ENCODE measurements around the gene DPEP1.

DPEP1 gene

DNA sequence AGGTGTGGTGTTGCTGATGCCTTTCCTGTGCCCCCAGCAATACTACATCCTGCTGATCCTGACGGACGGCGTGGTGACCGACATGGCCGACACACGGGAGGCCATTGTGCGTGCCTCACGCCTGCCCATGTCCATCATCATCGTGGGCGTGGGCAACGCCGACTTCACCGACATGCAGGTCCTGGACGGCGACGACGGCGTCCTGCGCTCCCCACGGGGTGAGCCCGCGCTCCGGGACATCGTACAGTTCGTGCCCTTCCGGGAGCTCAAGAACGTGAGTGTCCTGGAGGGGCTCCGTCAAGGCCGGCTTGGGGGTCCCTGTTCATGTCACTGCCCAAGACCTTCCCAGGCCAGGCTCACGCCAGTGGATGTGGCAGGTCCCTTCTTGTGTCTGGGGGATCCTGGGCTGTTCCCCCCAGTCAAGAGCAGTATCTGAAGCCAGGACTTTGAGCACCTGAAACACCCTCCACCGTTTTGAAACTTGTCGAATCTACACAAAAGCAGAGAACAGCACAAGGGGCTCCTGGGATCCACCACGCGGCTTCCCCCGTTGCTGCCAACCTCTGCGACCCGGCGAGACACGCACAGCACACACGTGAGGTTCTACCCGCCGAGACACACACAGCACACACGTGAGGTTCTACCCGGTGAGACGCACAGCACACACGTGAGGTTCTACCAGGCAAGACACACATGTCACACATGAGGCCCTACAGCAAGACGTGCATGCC, 17.9 kb upstream of the DPEP1 start:
- no peak for DNase-seq (ENCODE audit: low read depth)
- no peak overlapping the region for H3K4me3 ChIP-seq (ENCODE audit: low read depth, low read length)

DNA sequence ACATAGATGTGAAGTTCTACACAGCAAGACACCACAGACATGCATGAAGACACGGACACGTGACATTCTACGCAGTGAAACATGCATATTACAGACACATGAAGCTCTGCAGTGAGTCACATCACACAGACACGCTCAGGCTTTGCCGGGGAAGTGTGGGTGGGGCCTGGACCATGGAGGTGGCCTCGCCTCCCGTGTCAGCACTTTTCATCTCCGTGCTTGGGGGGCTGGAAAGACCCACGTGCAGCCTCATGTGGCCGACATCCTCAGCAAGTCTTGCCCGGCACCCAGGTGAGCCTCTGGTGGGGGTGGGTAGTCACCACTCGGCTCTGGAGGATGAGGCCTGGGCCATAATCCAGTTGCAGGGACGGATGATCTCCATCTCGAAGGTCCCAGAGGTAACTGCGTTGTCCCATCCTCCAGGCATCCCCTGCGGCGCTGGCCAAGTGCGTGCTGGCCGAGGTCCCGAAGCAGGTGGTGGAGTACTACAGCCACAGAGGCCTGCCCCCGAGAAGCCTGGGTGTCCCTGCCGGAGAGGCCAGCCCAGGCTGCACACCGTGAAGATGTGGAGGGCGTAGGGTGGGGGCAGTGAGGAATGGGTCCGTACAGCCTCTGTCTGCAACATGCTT, 17.3 kb upstream of the DPEP1 start:
- no peak for DNase-seq (ENCODE audit: low read depth)
- no peak overlapping the region for H3K4me3 ChIP-seq (ENCODE audit: low read depth, low read length)

DNA sequence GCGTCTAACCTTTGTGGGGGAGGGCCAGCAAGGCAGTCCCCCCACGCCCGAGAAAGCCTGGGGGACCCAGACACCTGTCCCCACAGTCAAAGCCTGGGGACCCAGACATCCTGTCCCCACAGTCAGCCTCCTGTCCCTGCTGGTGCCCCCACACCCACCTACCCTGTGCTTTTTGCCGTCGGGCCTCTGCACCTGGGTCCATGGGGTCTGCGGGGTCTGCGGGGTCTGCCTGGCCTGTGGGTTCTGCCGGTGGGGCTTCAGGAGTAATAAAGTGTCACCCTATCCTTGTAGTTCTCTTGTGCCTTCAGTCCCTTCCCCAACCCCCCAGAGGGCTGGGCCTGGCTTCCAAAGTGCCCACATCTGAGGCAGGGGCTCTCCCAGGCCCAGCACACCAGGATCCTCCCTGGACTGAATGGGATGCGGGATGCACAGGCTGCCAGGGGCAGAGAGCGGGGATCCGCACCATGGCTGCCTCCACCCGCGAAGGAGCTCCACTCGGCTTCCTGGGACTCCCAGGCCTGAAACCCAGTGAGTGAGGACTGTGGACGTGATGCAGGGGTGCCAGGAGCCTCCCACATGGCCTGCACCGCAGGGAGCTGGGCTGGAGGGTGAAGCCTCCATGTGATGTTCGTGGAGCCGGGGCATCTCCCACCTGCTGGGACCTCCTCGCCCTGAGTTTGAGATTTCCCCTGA, 16.3 kb upstream of the DPEP1 start:
- H3K4me3 ChIP-seq (ENCODE audit: low read depth, low read length) = no peak overlapping the region
- DNase-seq (ENCODE audit: low read depth) = no peak

DNA sequence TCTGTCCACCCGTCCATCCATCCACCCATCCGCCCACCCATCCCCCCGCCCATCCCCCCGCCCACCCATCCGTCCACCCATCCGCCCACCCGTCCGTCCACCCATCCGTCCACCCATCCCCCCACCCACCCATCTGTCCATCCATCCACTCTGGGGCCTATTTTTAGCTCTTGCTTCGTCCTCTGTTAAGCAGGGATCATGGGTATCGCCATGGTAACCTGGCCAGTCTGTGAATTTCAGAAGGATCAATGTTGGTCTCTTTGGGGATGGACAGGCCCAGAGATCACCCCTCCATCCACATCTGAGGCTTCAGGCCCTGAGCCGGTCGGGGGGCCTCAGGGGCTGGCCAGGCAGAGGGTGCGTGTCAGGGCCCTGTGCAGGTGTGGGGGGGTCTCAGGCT, 15.2 kb upstream of the DPEP1 start:
- DNase-seq (ENCODE audit: low read depth) = no peak
- no peak overlapping the region for H3K4me3 ChIP-seq (ENCODE audit: low read depth, low read length)

DNA sequence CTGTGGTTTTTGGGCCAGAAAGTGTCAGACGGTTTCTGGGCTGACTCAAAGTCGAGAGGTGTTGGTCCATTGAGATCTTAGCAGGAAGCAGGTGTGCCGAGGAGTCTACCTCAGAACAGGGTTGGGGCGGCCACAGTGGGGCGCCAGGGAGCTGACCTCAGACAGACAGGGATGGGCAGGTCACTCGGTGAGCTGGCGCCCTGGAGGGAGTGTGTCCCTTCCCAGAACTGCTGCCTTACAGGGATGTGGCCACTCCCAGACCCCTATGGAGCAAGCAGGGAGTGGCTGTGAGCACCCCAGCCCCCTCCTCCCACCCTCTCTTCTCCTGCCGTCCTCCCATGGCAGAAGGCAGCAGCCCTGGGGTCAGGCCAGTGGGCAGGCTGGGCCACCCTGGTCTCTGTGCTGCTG, 14.0 kb upstream of the DPEP1 start:
- H3K4me3 ChIP-seq (ENCODE audit: low read depth, low read length) = no peak overlapping the region
- DNase-seq (ENCODE audit: low read depth) = no peak

DNA sequence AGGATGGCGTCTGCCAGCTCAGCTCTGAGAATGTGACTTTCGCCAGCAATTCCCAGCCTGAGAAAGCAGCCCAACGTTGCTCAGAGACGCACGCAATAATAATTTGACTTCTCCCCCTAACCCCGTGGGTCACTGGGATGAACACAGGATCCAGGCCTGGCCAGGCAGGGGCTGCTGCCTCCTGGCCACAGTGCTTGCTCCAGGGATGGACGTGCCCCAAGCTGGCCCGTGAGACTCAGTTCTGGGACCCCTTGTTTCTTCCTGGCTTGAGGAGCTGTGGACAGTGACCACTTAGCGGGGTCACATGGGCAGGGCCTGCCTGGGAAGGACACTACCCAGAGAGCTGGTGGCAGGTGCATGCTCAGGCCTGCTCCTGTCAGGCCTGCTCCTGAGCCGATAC, 13.5 kb upstream of the DPEP1 start:
- no peak overlapping the region for H3K4me3 ChIP-seq (ENCODE audit: low read depth, low read length)
- DNase-seq (ENCODE audit: low read depth) = no peak

DNA sequence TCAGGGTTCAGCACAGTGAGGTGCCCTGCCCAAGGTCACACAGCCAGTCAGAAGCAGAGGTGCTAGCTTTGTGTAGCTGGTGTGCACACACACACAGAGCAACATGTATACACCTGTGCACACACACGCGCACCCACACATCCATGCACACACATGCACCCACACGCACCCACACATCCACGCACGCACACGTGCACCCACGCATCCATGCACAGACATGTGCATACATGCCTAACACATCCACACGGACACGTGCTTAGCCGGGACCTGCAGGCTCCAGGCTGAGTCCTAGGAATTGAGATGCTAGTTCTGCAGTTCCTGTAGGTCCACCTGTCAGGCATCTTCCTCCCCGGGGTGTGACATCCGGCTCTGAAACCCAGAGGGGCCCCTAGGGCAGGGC, 13.0 kb upstream of the DPEP1 start:
- no peak for DNase-seq (ENCODE audit: low read depth)
- no peak overlapping the region for H3K4me3 ChIP-seq (ENCODE audit: low read depth, low read length)

DNA sequence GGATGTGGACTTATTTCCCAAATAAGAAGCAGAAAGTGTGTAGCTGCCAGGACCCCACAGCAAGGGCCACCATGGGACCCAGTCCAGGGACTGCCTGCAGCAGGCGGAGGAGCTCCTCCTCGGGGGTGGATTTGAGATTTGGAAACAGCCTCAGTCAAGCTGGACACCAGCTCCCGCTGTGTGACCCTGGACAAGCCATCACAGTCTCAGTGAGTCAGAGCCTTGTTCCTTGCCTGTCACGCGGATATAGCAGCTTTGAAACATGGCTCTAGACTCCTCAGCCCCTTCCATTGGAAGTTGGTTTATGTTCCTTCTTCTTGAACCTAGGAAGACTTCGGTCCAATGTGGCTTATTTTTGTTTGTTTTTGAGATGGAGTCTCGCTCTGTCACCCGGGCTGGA, 12.5 kb upstream of the DPEP1 start:
- no peak for DNase-seq (ENCODE audit: low read depth)
- H3K4me3 ChIP-seq (ENCODE audit: low read depth, low read length) = no peak overlapping the region

DNA sequence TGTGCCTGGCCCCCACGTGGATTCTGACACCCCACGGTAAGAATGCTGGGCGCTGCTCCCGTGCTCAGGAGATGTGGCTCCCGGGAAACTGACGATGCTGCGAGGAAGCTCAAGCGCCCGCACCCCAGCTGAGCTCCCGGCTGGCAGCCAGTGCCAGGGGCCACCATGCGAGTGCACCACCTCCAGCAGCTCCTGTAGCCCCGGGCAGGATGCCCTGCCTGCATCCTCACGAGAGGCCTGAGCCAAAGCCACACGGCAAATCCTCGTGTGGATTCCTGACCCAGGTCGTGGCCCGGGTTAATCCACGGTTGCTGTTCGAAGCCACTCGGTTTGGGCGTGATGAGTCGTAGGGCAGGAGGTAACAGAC, 11.6 kb upstream of the DPEP1 start:
- H3K4me3 ChIP-seq (ENCODE audit: low read depth, low read length) = no peak overlapping the region
- no peak for DNase-seq (ENCODE audit: low read depth)

DNA sequence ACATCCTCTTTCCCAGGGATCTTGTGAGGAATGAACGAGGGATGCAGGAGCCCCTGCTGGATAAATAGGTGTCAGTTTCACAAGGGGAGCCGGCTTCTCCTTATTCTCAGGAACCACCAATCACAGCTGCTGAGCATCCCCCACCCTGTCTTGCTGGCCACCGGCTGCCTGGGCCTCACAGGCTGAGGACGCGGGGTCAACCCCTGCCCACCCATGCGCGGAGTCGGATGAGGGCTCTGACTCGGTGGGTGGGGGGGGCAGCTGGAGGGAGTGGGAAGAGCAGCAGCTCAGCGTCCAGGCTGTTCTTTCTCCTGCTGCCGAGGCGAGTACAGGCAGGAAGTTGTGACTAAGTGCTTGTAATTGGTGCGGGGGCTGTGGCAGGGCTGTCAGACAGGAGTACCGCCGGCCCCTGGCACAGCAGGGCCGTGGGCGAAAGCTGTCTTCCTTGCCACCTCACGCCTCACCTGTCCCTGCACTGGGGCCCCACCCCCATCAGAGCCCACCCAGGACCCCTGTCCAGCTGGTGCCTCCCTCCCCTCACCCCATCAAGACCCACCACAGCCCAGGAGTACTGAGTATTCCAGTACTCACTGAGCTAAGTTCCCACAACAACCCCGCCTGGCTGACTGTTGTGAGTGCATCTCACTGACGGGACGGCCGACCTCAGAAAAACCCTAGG, 11.0 kb upstream of the DPEP1 start:
- DNase-seq (ENCODE audit: low read depth) = peak; percentile 81
- peak overlapping the region; percentile 10 for H3K4me3 ChIP-seq (ENCODE audit: low read depth, low read length)

DNA sequence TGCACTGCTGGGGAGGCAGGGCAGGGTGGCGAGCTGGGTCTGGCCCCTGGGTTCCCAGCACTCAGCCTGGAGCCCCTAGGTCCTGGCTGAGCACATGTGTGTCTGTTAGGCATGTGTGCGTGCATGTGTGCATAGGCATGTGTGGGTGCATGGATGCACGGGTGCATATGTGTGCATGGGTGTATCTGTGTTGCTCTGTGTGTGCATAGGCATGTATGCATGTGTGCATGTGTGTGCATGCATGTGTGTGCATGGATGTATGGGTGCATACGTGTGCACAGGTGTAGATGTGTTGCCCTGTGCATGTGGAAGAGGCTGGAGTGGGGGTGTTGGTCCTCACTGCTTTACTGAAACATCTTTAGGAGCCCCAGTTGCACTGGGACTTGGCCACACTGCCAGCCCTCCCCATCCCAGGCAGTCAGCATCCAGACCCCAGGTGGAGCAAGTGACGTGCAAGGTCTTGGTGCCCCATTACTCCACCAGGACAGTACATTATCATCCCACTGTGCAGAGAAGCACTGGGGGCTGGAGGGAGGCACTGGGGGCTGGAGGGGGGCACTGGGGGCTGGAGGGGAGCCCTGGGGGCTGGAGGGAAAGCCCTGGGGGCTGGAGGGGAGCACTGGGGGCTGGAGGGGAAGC, 10.4 kb upstream of the DPEP1 start:
- H3K4me3 ChIP-seq (ENCODE audit: low read depth, low read length) = no peak overlapping the region
- no peak for DNase-seq (ENCODE audit: low read depth)

DNA sequence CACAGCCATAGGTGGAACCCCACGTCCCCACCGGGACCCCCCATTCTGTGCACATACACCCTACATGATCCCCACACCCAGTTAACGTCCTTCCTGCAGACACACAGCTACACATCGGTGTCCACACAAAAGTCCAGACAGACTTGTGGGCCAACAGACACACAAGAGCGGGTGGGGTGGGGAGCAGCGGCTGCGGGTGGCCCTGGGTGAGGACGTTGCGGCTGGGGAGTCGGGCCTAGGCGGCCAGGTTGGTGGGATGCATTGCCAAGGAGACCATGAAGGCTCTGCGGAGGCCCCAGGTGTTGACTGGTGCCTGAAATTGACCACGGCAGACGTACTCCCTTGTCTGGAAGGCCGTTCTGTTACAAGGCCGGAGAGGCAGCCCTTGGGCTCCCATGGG, 8.7 kb upstream of the DPEP1 start:
- no peak for DNase-seq (ENCODE audit: low read depth)

DNA sequence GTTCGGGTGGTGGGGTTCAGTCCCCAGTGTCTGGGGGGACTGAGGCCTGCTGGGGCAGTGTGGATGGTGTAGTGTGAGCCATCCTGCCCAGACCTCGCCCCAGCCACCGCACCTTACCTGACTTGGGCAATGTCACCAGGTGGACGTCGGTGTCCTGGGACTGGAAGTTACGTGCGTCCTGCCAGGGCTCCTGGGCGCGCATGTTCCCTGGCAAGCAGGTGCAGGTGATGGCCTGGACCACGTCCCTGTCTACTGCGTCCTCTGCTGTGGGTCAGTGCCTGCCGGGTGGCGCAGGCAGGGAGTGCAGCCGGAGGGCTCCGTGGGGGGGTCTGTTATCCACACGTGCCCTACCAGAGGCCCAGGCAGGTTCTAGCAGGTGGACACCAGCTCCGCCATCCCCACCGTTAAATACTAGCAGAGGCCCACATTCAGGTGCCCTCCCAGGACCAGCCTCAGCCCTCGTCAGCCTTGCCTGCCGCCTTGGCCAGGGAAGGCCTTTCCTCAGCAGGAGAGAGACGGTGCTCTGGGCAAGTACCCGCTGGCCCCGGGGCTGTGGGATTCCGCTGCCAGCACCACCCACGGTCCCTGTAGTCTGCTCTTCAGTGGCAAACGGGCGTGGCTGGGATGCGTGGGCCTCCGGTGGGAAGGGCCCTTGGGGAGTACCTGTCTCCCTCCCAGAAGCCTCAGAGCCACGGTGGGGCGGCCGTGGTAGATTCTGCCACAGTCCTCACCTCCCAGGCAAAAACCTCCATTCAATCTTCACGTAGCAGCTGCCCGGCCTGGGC, 8.1 kb upstream of the DPEP1 start:
- no peak overlapping the region for H3K4me3 ChIP-seq (ENCODE audit: low read depth, low read length)
- no peak for DNase-seq (ENCODE audit: low read depth)

More for the DNA sequence above, 8.7 kb upstream of the DPEP1 start:
- H3K4me3 ChIP-seq (ENCODE audit: low read depth, low read length) = no peak overlapping the region

DNA sequence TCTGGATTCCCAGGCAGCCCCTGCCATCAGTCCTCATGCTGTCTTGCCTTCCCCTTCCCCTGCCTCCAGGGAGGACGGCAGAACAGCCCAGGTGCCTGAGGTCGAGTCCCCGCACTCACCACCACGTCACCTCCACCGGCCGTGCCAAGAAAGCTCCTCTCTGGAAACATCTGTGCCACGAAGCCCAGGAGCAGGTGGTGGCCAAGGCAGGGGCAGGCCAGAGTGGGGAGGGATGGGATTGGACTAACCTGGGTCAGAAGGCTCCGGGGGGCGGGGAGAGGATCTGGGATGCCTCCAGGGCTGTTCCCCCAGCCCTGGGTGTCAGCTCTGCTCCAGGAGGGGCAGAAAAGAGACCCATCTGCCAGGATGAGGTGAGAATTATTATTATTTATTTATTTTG, 7.4 kb upstream of the DPEP1 start:
- no peak for DNase-seq (ENCODE audit: low read depth)
- no peak overlapping the region for H3K4me3 ChIP-seq (ENCODE audit: low read depth, low read length)

DNA sequence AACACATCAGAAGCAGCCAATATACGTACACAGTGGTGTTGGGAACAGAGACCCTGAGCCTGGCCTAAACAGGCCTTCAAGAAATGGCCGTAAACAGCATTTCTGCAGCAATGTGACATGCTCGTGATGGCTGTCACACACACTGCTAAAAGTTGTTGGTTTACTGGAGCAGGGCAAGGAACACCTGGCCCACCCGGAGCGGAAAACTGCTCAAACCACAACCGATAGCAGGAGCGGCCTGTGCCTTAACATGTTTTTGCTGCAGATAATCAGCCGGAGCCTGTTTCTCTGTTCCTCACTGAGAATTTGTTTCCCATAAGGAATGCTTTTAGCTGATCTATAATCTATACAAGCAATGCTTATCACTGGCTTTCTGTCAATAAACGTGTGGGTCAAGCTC, 6.0 kb upstream of the DPEP1 start:
- no peak for DNase-seq (ENCODE audit: low read depth)
- H3K4me3 ChIP-seq (ENCODE audit: low read depth, low read length) = no peak overlapping the region

DNA sequence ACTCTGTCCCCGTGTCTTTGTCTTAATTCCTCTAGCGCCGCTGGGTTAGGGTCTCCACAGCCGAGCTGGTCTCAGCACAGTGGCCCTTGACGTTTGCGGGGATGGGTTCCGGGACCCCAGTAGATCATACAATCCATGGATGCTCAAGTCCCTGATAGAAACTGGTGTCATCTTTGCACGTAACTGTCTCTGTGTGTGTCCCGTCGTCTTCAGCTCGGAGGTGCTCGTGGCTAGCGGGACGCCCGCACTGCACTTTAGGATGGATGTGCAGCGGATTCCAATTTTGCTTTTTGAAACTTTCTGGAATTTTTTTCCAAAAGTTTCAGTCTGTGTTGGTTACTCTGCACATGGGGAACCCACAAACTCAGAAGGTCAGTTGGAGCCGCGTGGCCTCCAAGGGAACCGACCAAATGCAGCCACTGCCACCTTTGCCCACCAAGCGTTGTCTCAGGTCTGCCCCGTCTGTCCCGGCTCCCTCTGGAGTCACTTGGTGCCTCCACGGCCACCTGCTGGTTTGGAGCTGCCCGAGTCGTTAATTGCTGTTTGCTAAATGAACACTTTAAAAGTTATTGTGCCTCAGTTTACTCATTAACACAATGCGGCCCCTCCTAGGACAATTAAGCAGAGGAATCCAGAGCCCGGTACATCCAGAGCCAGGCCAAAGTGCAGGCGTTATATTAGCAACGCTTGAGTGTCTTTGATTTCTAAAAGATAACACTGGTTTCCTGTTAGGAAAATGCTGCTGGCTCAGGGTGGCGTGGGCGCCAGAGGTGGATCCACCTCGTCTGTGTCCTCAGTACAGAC, 5.3 kb upstream of the DPEP1 start:
- DNase-seq (ENCODE audit: low read depth) = no peak
- H3K4me3 ChIP-seq (ENCODE audit: low read depth, low read length) = no peak overlapping the region

DNA sequence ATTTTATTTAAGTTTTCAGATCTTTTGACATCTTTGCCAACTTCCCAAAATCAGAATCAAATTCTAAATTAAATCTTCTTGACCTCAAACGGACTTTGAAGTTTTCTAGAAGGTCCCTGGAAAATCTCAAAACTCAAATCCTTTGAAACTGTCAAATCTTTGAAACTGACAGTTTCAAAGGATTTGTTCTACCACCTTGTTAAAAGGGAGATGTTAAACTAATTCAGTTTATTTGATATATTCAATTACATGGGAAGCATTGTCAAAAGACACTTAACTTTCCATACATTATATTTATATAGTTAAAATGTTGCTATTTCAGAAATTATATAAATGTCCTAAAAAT, 3.4 kb upstream of the DPEP1 start:
- no peak for DNase-seq (ENCODE audit: low read depth)
- H3K4me3 ChIP-seq (ENCODE audit: low read depth, low read length) = no peak overlapping the region

DNA sequence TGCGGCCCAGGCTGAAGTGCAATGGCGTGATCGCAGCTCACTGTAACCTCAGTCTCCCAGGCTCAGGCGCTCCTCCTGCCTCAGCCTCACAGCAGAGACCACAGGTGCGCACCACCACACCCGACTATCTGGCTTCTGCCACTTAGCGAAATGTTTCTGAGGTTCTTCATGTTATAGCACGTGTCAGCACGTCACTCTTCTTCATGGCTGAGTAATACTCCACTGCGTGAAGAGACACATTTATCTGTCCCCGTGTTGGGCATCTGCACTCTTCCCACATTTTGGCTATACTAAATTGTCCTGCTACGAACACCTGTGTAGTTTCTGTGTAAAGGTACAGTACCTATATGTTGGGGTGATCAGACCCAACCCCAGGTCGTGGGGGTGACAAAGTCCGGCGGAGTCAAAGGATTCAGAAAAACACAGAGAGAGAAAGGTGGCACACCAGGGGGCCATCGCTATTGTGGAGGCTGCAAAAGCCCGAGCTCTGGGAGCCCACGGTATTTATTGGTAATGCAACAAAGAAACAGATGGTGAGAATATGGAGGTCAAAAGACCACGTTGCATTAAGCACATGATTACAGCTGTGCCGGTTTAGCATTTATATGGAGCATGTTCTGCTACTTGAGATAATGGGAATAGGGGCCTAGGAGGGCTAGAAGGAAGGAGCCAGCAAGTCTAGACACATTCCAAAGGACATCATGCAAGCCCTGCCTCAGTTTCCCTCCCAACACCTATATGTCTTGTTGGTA, 851 bp upstream of the DPEP1 start:
- no peak for DNase-seq (ENCODE audit: low read depth)
- no peak overlapping the region for H3K4me3 ChIP-seq (ENCODE audit: low read depth, low read length)
